Caco-2 (cell line): ENCODE data around the gene SMIM27. TPM values are rescaled to one million over a fixed set of nuclear protein-coding genes. Genes with fewer than 3 reads are reported as not detected.
A peak's percentile ranks its signal among the peaks of the same experiment; 100 is the strongest.

Experiments
- BruUV-seq: library from RNA; stranded (reverse); fragments of 400-500 nt; replicated peaks from 2 replicates; lab custom pipeline; 2021; lab: Mats Ljungman, UMichigan
- CTCF ChIA-PET: fragments of 300-600 bp; sonication (Branson Sonifier 250); formaldehyde crosslinking; loops from one replicate; lab custom pipeline; 2022; ENCODE audit warnings: antibody characterized with exemption; lab: Charles Lee
- POLR2A ChIA-PET: fragments of 300-600 bp; sonication (Branson Sonifier 250); formaldehyde crosslinking; loops from one replicate; lab custom pipeline; 2022; ENCODE audit warnings: antibody characterized with exemption; lab: Charles Lee
- DNase-seq, 2 experiments: peaks; one replicate each; pipeline versions ENCODE4 v3.0.0 to v3.0.0-alpha.2; 2020 to 2022
- H3K27me3 ChIP-seq: replicated peaks from 2 replicates; pipeline ENCODE4 v1.6.0; 2011; ENCODE audit warnings: low read length; ENCODE audit not compliant: control insufficient read depth, insufficient read depth
- H3K36me3 ChIP-seq: 2 replicates; pipeline ENCODE4 v1.5.1; 2011; ENCODE audit warnings: low read length; ENCODE audit not compliant: control insufficient read depth, insufficient read depth
- H3K4me1 ChIP-seq: fragments of 250-450 bp; sonication (Bioruptor Pico); 2 replicates; pipeline ENCODE4 v1.5.1; 2020; ENCODE audit warnings: mild to moderate bottlenecking
- H3K4me3 ChIP-seq: 2 replicates; pipeline ENCODE4 v1.5.1; 2011; ENCODE audit warnings: low read depth, mild to moderate bottlenecking, control low read depth, low read length
- H3K9me3 ChIP-seq: fragments of 250-450 bp; sonication (Bioruptor Pico); 2 replicates; pipeline ENCODE4 v1.5.1; 2020; ENCODE audit warnings: mild to moderate bottlenecking, moderate library complexity
- H3K27ac Mint-ChIP-seq: one replicate; pipeline ENCODE4 v1.8.0; 2022; ENCODE audit warnings: mixed read lengths; ENCODE audit not compliant: unreplicated experiment
- H3K27me3 Mint-ChIP-seq: one replicate; pipeline ENCODE4 v1.8.0; 2022; ENCODE audit warnings: mixed read lengths; ENCODE audit not compliant: insufficient read depth, unreplicated experiment
- H3K36me3 Mint-ChIP-seq: one replicate; pipeline ENCODE4 v1.8.0; 2022; ENCODE audit warnings: mild to moderate bottlenecking, mixed read lengths; ENCODE audit not compliant: insufficient read depth, unreplicated experiment
- H3K4me1 Mint-ChIP-seq: one replicate; pipeline ENCODE4 v1.8.0; 2022; ENCODE audit warnings: low read depth, mixed read lengths; ENCODE audit not compliant: unreplicated experiment
- H3K4me3 Mint-ChIP-seq: one replicate; pipeline ENCODE4 v1.8.0; 2022; ENCODE audit warnings: mild to moderate bottlenecking, moderate library complexity, mixed read lengths; ENCODE audit not compliant: unreplicated experiment
- H3K9me3 Mint-ChIP-seq: one replicate; pipeline ENCODE4 v1.8.0; 2022; ENCODE audit warnings: mixed read lengths; ENCODE audit not compliant: unreplicated experiment
- intact Hi-C: fragments of 100-400 bp; cut with micrococcal nuclease; formaldehyde crosslinking; loops from one replicate; pipeline ENCODE4 v1.10.0; 2022; ENCODE audit not compliant: unreplicated experiment
- total RNA-seq: library from RNA; stranded (reverse); gene quantifications from 2 replicates; pipeline ENCODE4 v1.2.3, GENCODE V29; 2022
- TF ChIP-seq, protein P1 (sequence below), 2 experiments: fragments of 200-600 bp in 1 of 2; IDR thresholded peaks; 1 replicate in 1 of 2; 2 replicates in 1 of 2; pipeline versions ENCODE4 v1.5.1 to v1.8.0; 2011 to 2022; ENCODE audit warnings: antibody characterized with exemption in 1 of 2, control low read depth in 1 of 2, inconsistent platforms in 1 of 2, low read depth in 1 of 2, low read length in 1 of 2, mild to moderate bottlenecking in 1 of 2, moderate library complexity in 1 of 2; ENCODE audit not compliant: insufficient read depth in 1 of 2, severe bottlenecking in 1 of 2, unreplicated experiment in 1 of 2

Gene SMIM27
- total RNA-seq, 1 experiment from 2014 or later = 5.3 TPM

- Histone ChIP-seq H3K36me3 (no peaks in the 10 kb centered on the region), H3K27me3 (no peaks in the 10 kb centered on the region), H3K4me3 (peak overlapping the region; percentile 52), H3K4me1 (peaks cover 19% of the 10 kb centered on the region), H3K9me3 (no peaks in the 10 kb centered on the region; the same call in 1 of the 2 replicates)
- TF ChIP-seq, protein P1, sequence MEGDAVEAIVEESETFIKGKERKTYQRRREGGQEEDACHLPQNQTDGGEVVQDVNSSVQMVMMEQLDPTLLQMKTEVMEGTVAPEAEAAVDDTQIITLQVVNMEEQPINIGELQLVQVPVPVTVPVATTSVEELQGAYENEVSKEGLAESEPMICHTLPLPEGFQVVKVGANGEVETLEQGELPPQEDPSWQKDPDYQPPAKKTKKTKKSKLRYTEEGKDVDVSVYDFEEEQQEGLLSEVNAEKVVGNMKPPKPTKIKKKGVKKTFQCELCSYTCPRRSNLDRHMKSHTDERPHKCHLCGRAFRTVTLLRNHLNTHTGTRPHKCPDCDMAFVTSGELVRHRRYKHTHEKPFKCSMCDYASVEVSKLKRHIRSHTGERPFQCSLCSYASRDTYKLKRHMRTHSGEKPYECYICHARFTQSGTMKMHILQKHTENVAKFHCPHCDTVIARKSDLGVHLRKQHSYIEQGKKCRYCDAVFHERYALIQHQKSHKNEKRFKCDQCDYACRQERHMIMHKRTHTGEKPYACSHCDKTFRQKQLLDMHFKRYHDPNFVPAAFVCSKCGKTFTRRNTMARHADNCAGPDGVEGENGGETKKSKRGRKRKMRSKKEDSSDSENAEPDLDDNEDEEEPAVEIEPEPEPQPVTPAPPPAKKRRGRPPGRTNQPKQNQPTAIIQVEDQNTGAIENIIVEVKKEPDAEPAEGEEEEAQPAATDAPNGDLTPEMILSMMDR (IDR thresholded peaks at IDR 0.05; ENCODE audit: insufficient read depth in 1 of 2, low read depth in 1 of 2, low read length in 1 of 2, severe bottlenecking in 1 of 2, unreplicated experiment in 1 of 2) = no peak
- peak overlapping the region; percentile 59 for H3K27ac Mint-ChIP-seq
- ChIA-PET POLR2A (interaction anchor here (0.8 to 2.4 kb wide), 4 partner anchors 27 to 146 kb away, joined by 3 to 9 read pairs (median 6); partner anchors contain the start of genes ACO1, SMIM27 and TOPORS), CTCF (interaction anchor here (0.7 to 3.8 kb wide), 13 partner anchors 17 to 147 kb away, joined by 3 to 115 read pairs (median 7); partner anchors contain the start of genes ACO1 and NDUFB6)
- DNase-seq = no peak
- H3K4me1 Mint-ChIP-seq = peaks cover 28% of the 10 kb centered on the region
- H3K4me3 Mint-ChIP-seq = peak overlapping the region; percentile 73
- H3K9me3 Mint-ChIP-seq = no peaks in the 10 kb centered on the region
- peaks cover 15% of the 10 kb centered on the region for H3K36me3 Mint-ChIP-seq
- BruUV-seq = no TSS peak
- no peaks in the 10 kb centered on the region for H3K27me3 Mint-ChIP-seq
- intact Hi-C loops = loop anchor here (1.0 to 5.0 kb wide), 7 partner anchors 25 to 146 kb away; partner anchors contain the start of gene ACO1
These were observed 26.5 kb upstream of the SMIM27 start for GRCh38 chr9:32525709-32526030.

DNA sequence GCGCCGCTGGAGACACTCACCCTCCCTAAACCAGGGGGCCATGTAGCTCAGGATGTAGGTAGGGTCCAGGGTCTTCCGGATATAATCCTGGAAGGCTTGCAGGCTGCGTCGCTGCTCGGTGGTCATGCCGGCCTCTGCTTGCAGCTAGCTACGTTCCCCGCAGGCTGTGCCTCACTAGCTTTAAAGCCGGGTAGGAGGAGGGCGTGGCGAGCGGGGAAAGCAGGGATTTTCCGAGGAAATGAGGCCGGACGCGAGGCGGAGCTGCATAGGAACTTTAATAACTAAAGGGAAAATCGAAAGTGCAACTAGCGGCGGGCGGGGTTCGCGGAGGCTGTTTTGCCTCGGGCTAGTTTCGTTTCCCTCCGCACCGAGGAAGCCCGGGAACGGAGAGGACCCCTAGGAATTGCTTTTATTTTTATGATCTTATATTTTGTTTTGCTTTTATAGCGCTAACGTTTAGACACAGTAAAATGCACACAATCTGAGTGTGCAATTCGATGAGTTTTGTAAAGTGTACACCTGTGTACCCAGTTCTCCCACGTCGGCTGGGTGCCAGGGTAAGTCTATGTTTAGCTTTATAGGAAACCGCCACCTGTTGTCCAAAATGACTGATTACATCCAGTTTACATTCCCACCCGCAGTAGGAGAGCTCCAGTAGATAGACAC is 26.0 kb upstream of the SMIM27 start, which contains the start of gene RIGI:
Gene RIGI (minus strand): TSS at position 156 of the 666 bp plus-strand sequence. CDS start 30 bp downstream, at position 126.
- Histone ChIP-seq H3K36me3 (no peaks in the 10 kb centered on the region), H3K9me3 (no peaks in the 10 kb centered on the region; the same call in 1 of the 2 replicates), H3K27me3 (no peaks in the 10 kb centered on the region), H3K4me1 (peaks cover 19% of the 10 kb centered on the region), H3K4me3 (peak within 1 kb of the TSS; percentile 52)
- intact Hi-C loops = loop anchor here (1.0 to 5.0 kb wide), 7 partner anchors 24 to 147 kb away; partner anchors contain the start of gene ACO1
- Mint-ChIP-seq H3K4me3 (peak within 1 kb of the TSS; percentile 73), H3K36me3 (peaks cover 15% of the 10 kb centered on the region), H3K27me3 (no peaks in the 10 kb centered on the region), H3K27ac (peak within 1 kb of the TSS; percentile 59), H3K4me1 (peaks cover 28% of the 10 kb centered on the region), H3K9me3 (no peaks in the 10 kb centered on the region)
- ChIA-PET POLR2A (interaction anchor here (0.8 to 2.4 kb wide), 4 partner anchors 26 to 147 kb away, joined by 3 to 9 read pairs (median 6); partner anchors contain the start of genes ACO1, SMIM27 and TOPORS), CTCF (interaction anchor here (0.7 to 3.8 kb wide), 16 partner anchors 17 to 148 kb away, joined by 3 to 115 read pairs (median 4); partner anchors contain the start of genes ACO1 and NDUFB6)
- DNase-seq = peak; percentile 83 to 91
- no TSS peak for BruUV-seq
- TF ChIP-seq, protein P1 (IDR thresholded peaks at IDR 0.05; ENCODE audit: insufficient read depth in 1 of 2, low read depth in 1 of 2, low read length in 1 of 2, severe bottlenecking in 1 of 2, unreplicated experiment in 1 of 2) = peak; percentile 54 to 58

GRCh38 chr9:32526707-32527048 is 25.4 kb upstream of the SMIM27 start:
- POLR2A ChIA-PET = interaction anchor here (1.7 to 2.4 kb wide), 3 partner anchors 70 to 147 kb away, joined by 6 to 9 read pairs (median 7); partner anchors contain the start of gene ACO1
- intact Hi-C loops = loop anchor here (1.0 to 5.0 kb wide), 7 partner anchors 24 to 147 kb away; partner anchors contain the start of gene ACO1
- H3K27me3 ChIP-seq = no peaks in the 10 kb centered on the region
- no peaks in the 10 kb centered on the region; the same call in 1 of the 2 replicates for H3K9me3 ChIP-seq
- peak overlapping the region; percentile 59 for H3K27ac Mint-ChIP-seq
- H3K4me3 Mint-ChIP-seq = peak overlapping the region; percentile 73
- peak overlapping the region; percentile 52 for H3K4me3 ChIP-seq
- H3K36me3 Mint-ChIP-seq = peaks cover 15% of the 10 kb centered on the region
- CTCF ChIA-PET = interaction anchor here (0.6 to 3.8 kb wide), 16 partner anchors 18 to 148 kb away, joined by 3 to 115 read pairs (median 5); partner anchors contain the start of genes ACO1 and NDUFB6
- no peaks in the 10 kb centered on the region for H3K36me3 ChIP-seq
- peaks cover under 1% of the 10 kb centered on the region for H3K9me3 Mint-ChIP-seq
- no TSS peak for BruUV-seq
- peaks cover 28% of the 10 kb centered on the region for H3K4me1 Mint-ChIP-seq
- no peaks in the 10 kb centered on the region for H3K27me3 Mint-ChIP-seq
- DNase-seq = no peak
- H3K4me1 ChIP-seq = peaks cover 19% of the 10 kb centered on the region
- TF ChIP-seq, protein P1 (IDR thresholded peaks at IDR 0.05; ENCODE audit: insufficient read depth in 1 of 2, low read depth in 1 of 2, low read length in 1 of 2, severe bottlenecking in 1 of 2, unreplicated experiment in 1 of 2) = no peak
